Endodermal cell (in vitro differentiated cells): ENCODE measurements around the gene CACNA1I. TPM values are rescaled to one million over a fixed set of nuclear protein-coding genes. Genes with fewer than 3 reads are reported as not detected.
A peak's percentile ranks its signal among the peaks of the same experiment; 100 is the strongest.

Experiments used
- DNase-seq: peaks from one replicate; pipeline ENCODE4 v3.0.0-alpha.2; 2017
- H3K27ac ChIP-seq: 2 replicates; pipeline ENCODE4 v1.5.1; 2013; ENCODE audit warnings: mild to moderate bottlenecking, low read depth, low read length, moderate library complexity
- H3K27me3 ChIP-seq: 2 replicates; pipeline ENCODE4 v1.6.1; 2013; ENCODE audit warnings: mild to moderate bottlenecking, low read length, moderate library complexity; ENCODE audit not compliant: insufficient read depth, control insufficient read depth, poor library complexity, severe bottlenecking
- H3K36me3 ChIP-seq: 2 replicates; pipeline ENCODE4 v1.7.0; 2013; ENCODE audit warnings: mild to moderate bottlenecking, low read length, moderate library complexity; ENCODE audit not compliant: control insufficient read depth, insufficient read depth
- H3K4me1 ChIP-seq: one replicate; pipeline ENCODE4 v1.7.0; 2013; ENCODE audit warnings: low read length; ENCODE audit not compliant: control insufficient read depth, insufficient read depth
- H3K4me3 ChIP-seq: 2 replicates; pipeline ENCODE4 v1.5.1; 2013; ENCODE audit warnings: mild to moderate bottlenecking, low read length, moderate library complexity
- H3K9ac ChIP-seq: 2 replicates; pipeline ENCODE4 v1.6.1; 2013; ENCODE audit warnings: mild to moderate bottlenecking, low read length, moderate library complexity; ENCODE audit not compliant: poor library complexity, severe bottlenecking; ENCODE audit errors: extremely low read depth
- H3K9me3 ChIP-seq: 2 replicates; pipeline ENCODE4 v1.6.1; 2013; ENCODE audit warnings: mild to moderate bottlenecking, low read length, moderate library complexity; ENCODE audit not compliant: control insufficient read depth
- H3K27ac Mint-ChIP-seq: 2 replicates; pipeline ENCODE4 v1.8.0; 2020; ENCODE audit warnings: mixed read lengths
- H3K27me3 Mint-ChIP-seq: 2 replicates; pipeline ENCODE4 v1.8.0; 2021; ENCODE audit warnings: mild to moderate bottlenecking, mixed read lengths; ENCODE audit not compliant: insufficient read depth
- H3K36me3 Mint-ChIP-seq: 2 replicates; pipeline ENCODE4 v1.8.0; 2020; ENCODE audit warnings: low read depth, mixed read lengths
- H3K4me1 Mint-ChIP-seq: 2 replicates; pipeline ENCODE4 v1.8.0; 2020; ENCODE audit warnings: mixed read lengths
- H3K4me3 Mint-ChIP-seq: 2 replicates; pipeline ENCODE4 v1.8.0; 2020; ENCODE audit warnings: mild to moderate bottlenecking, moderate library complexity, mixed read lengths
- H3K9me3 Mint-ChIP-seq: 2 replicates; pipeline ENCODE4 v1.8.0; 2020; ENCODE audit warnings: mild to moderate bottlenecking, mixed read lengths
- CTCF ChIP-seq: fragments of 200-600 bp; sonication (generic); conservative IDR thresholded peaks from 2 replicates; pipeline ENCODE4 v1.5.0; 2021; ENCODE audit warnings: antibody characterized with exemption, mild to moderate bottlenecking
- WGBS, 2 experiments: methylation state at CpG; one replicate each; pipeline versions ENCODE4 v1.1.5 to v1.1.7; 2013; ENCODE audit warnings: missing lambda C conversion rate in 2 of 2, mixed read lengths in 1 of 2; ENCODE audit not compliant: insufficient coverage in 1 of 2, insufficient read length in 1 of 2; 5-methylcytosine and 5-hydroxymethylcytosine counted together
- total RNA-seq, 2 donors: library from RNA; stranded (reverse); fragmentation: NEBNext Ultra II Directional in 1 of 2; extraction: Animal tissue kit (Norgen Biotek cat#: 25700) in 1 of 2; gene quantifications; 2 replicates in 1 of 2; 3 replicates in 1 of 2; pipeline ENCODE4 v1.2.1, GENCODE V29; 2021

CACNA1I gene
- total RNA-seq, 2 donors from 2014 or later, result 1.2 to 2.2 TPM

- peaks cover 33% of the 10 kb centered on the region for H3K36me3 Mint-ChIP-seq
- Histone ChIP-seq H3K27me3 (no peaks in the 10 kb centered on the region), H3K4me1 (no peaks in the 10 kb centered on the region), H3K9me3 (peaks cover 19% of the 10 kb centered on the region), H3K27ac (no peak overlapping the region), H3K36me3 (no peaks in the 10 kb centered on the region), H3K4me3 (no peak overlapping the region), H3K9ac (no peak overlapping the region)
- peaks cover 3% of the 10 kb centered on the region for H3K27me3 Mint-ChIP-seq
- peaks cover 32% of the 10 kb centered on the region for H3K9me3 Mint-ChIP-seq
- TF ChIP-seq CTCF, result no peak
- no peak overlapping the region for H3K27ac Mint-ChIP-seq
- 70 to 79% methylated on average over 7 of the region's 7 CpGs for WGBS, 2 experiments
- H3K4me1 Mint-ChIP-seq, result no peaks in the 10 kb centered on the region
- no peak for DNase-seq
- H3K4me3 Mint-ChIP-seq, result no peak overlapping the region
Measured at GRCh38 chr22:39674536-39674935, 104.0 kb downstream of the CACNA1I start.

- H3K27ac Mint-ChIP-seq, result peak overlapping the region; percentile 20
- 75 to 79% methylated on average over 9 to 10 of the region's 10 CpGs for WGBS, 2 experiments
- peak; percentile 13 for TF ChIP-seq CTCF
- H3K4me1 ChIP-seq, result no peaks in the 10 kb centered on the region
- peaks cover 27% of the 10 kb centered on the region for H3K9me3 Mint-ChIP-seq
- DNase-seq, result no peak
- H3K36me3 Mint-ChIP-seq, result peaks cover 26% of the 10 kb centered on the region
- no peak overlapping the region for H3K27ac ChIP-seq
- peaks cover 3% of the 10 kb centered on the region for H3K27me3 Mint-ChIP-seq
- H3K9ac ChIP-seq, result no peak overlapping the region
- peaks cover 19% of the 10 kb centered on the region for H3K9me3 ChIP-seq
- H3K4me1 Mint-ChIP-seq, result no peaks in the 10 kb centered on the region
- no peaks in the 10 kb centered on the region for H3K36me3 ChIP-seq
- H3K4me3 ChIP-seq, result no peak overlapping the region
- no peak overlapping the region for H3K4me3 Mint-ChIP-seq
- no peaks in the 10 kb centered on the region for H3K27me3 ChIP-seq
Measured at GRCh38 chr22:39675947-39676346, 105.4 kb downstream of the CACNA1I start.

GRCh38 chr22:39677967-39678366 lies 107.4 kb downstream of the CACNA1I start:
- no peak overlapping the region for H3K4me3 Mint-ChIP-seq
- peaks cover 3% of the 10 kb centered on the region for H3K27me3 Mint-ChIP-seq
- Histone ChIP-seq H3K4me1 (no peaks in the 10 kb centered on the region), H3K4me3 (no peak overlapping the region), H3K27ac (no peak overlapping the region), H3K9ac (no peak overlapping the region), H3K27me3 (no peaks in the 10 kb centered on the region), H3K36me3 (no peaks in the 10 kb centered on the region), H3K9me3 (no peaks in the 10 kb centered on the region)
- no peak for DNase-seq
- H3K36me3 Mint-ChIP-seq, result peaks cover 7% of the 10 kb centered on the region
- peaks cover 8% of the 10 kb centered on the region for H3K9me3 Mint-ChIP-seq
- no peak for TF ChIP-seq CTCF
- H3K4me1 Mint-ChIP-seq, result no peaks in the 10 kb centered on the region
- H3K27ac Mint-ChIP-seq, result no peak overlapping the region
- 94 to 98% methylated on average over 11 to 12 of the region's 12 CpGs for WGBS, 2 experiments
